ENCODE measurements around the gene FAM219A. TPM values are rescaled to one million over a fixed set of nuclear protein-coding genes. Genes with fewer than 3 reads are reported as not detected.
A peak's percentile ranks its signal among the peaks of the same experiment; 100 is the strongest.
"Not testable (repeated sequence)": the region's sequence is repeated elsewhere in the genome, so short reads cannot be mapped to it uniquely, and the experiment has no call there.

The FAM219A gene
- total RNA-seq, 1 donor from 2014 or later = 4.6 TPM

- no peak for DNase-seq
Observed at GRCh38 chr9:34442770-34443169, 15.6 kb downstream of the FAM219A start.

GRCh38 chr9:34440017-34440416, 18.4 kb downstream of the FAM219A start:
- DNase-seq = no peak

- DNase-seq = not testable (repeated sequence)
Observed at GRCh38 chr9:34438465-34438864, 19.9 kb downstream of the FAM219A start.

GRCh38 chr9:34437926-34438307, 20.5 kb downstream of the FAM219A start:
- not testable (repeated sequence) for DNase-seq

- DNase-seq = peak; percentile 62
Observed at GRCh38 chr9:34437006-34437925, 21.1 kb downstream of the FAM219A start.

GRCh38 chr9:34431667-34432066, 26.7 kb downstream of the FAM219A start:
- DNase-seq = no peak

GRCh38 chr9:34430843-34431437, 27.4 kb downstream of the FAM219A start:
- DNase-seq = peak; percentile 66

- DNase-seq = no peak
Observed at GRCh38 chr9:34428325-34428958, 29.9 kb downstream of the FAM219A start.

GRCh38 chr9:34426347-34427074, 31.9 kb downstream of the FAM219A start:
- DNase-seq = no peak

GRCh38 chr9:34419716-34420504, 38.5 kb downstream of the FAM219A start:
- DNase-seq = no peak

GRCh38 chr9:34417734-34418133, 40.6 kb downstream of the FAM219A start:
- DNase-seq = no peak

GRCh38 chr9:34413231-34413852, 45.0 kb downstream of the FAM219A start:
- DNase-seq = peak; percentile 22

- DNase-seq = no peak
Observed at GRCh38 chr9:34412336-34412735, 46.0 kb downstream of the FAM219A start.

- DNase-seq = no peak
Observed at GRCh38 chr9:34409154-34409553, 49.2 kb downstream of the FAM219A start.

GRCh38 chr9:34408173-34408572, 50.2 kb downstream of the FAM219A start:
- no peak for DNase-seq

GRCh38 chr9:34406219-34406618, 52.2 kb downstream of the FAM219A start:
- no peak for DNase-seq

GRCh38 chr9:34405719-34406118, 52.7 kb downstream of the FAM219A start:
- DNase-seq = no peak

GRCh38 chr9:34403554-34404380, 54.6 kb downstream of the FAM219A start:
- DNase-seq = peak; percentile 28

GRCh38 chr9:34400686-34401602, 57.4 kb downstream of the FAM219A start:
- no peak for DNase-seq

Measured in skin of body (tissue), 2 donors.